HUES64 (cell line): Measurements from ENCODE around the gene TUBB2B. TPM values are rescaled to one million over a fixed set of nuclear protein-coding genes. Genes with fewer than 3 reads are reported as not detected.

Experiments
- H3K27ac ChIP-seq: 2 replicates; pipeline ENCODE4 v1.7.0; 2013; ENCODE audit warnings: low read depth, low read length, inconsistent platforms
- H3K27me3 ChIP-seq: 2 replicates; pipeline ENCODE4 v1.6.1; 2013; ENCODE audit warnings: mild to moderate bottlenecking, low read length; ENCODE audit not compliant: insufficient read depth
- H3K36me3 ChIP-seq: 2 replicates; pipeline ENCODE4 v1.6.1; 2013; ENCODE audit warnings: mild to moderate bottlenecking, low read length; ENCODE audit not compliant: insufficient read depth
- H3K4me1 ChIP-seq: 2 replicates; pipeline ENCODE4 v1.6.1; 2013; ENCODE audit warnings: mild to moderate bottlenecking, low read length, moderate library complexity; ENCODE audit not compliant: insufficient read depth
- H3K4me3 ChIP-seq: 2 replicates; pipeline ENCODE4 v1.5.1; 2013; ENCODE audit warnings: mild to moderate bottlenecking, low read length, moderate library complexity
- H3K9ac ChIP-seq: 2 replicates; pipeline ENCODE4 v1.6.1; 2013; ENCODE audit warnings: mild to moderate bottlenecking, low read depth, low read length
- H3K9me3 ChIP-seq: 2 replicates; pipeline ENCODE4 v1.6.1; 2013; ENCODE audit warnings: low read depth, low read length; ENCODE audit not compliant: insufficient read depth
- WGBS: fragments of 150-250, 120-280 bp; methylation state at CpG from one replicate; pipeline ENCODE4 v1.1.7; 2013; ENCODE audit warnings: missing lambda C conversion rate; 5-methylcytosine and 5-hydroxymethylcytosine counted together
- polyA plus RNA-seq, 2 experiments: library from polyadenylated mRNA; stranded (reverse); fragments of 50-300 nt; gene quantifications; one replicate each; pipeline ENCODE4 v1.2.3, GENCODE V29; 2013

TUBB2B gene
- polyA plus RNA-seq (2013, experiment 1 of 2), result 576 TPM
- 669 TPM for polyA plus RNA-seq (2013, experiment 2 of 2)

DNA sequence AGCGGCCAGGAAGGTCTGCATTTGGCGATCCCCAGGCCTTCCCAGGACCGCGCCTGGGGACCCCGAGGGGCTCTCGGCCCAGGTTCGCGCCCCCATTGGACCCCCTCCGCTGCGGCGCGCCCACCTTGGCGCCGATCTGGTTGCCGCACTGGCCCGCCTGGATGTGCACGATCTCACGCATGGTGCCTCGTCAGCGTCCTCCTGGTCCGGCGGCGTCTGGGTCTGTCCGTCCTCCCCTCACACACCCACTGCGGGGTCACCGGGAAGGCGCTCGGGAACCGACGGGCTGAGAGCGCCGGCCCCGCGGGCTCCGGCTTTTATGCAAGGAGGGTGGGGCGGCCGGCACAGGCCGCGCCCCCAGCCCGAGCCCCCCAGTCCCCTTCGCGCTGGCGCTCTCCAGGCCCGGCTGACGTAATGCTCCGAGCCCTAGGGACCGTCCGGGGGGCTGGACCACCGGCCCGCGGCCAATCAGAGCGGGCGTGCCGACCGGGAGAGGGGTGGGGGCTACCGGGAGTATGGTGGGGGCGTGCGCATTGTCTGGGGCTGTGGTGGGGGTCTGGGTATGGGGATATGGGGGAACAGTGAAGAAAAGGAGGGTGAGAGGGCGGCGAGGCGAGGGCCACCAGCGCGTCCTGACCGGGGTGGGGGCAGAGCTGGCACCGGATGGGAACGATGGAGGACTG is at the start of gene TUBB2B:
TSS of gene TUBB2B (minus strand) at position 291 of the 683 bp plus-strand sequence. CDS start at position 181, 110 bp downstream.
- peak within 1 kb of the TSS; percentile 95 for H3K4me3 ChIP-seq
- H3K36me3 ChIP-seq, result peaks cover 25% of the 10 kb centered on the region
- peak within 1 kb of the TSS; percentile 74 for H3K27ac ChIP-seq
- WGBS, result under 1% methylated on average over 66 of the region's 66 CpGs
- no peaks in the 10 kb centered on the region for H3K9me3 ChIP-seq
- H3K4me1 ChIP-seq, result peaks cover 12% of the 10 kb centered on the region
- H3K27me3 ChIP-seq, result peaks cover 28% of the 10 kb centered on the region
- H3K9ac ChIP-seq, result peak within 1 kb of the TSS; percentile 90

DNA sequence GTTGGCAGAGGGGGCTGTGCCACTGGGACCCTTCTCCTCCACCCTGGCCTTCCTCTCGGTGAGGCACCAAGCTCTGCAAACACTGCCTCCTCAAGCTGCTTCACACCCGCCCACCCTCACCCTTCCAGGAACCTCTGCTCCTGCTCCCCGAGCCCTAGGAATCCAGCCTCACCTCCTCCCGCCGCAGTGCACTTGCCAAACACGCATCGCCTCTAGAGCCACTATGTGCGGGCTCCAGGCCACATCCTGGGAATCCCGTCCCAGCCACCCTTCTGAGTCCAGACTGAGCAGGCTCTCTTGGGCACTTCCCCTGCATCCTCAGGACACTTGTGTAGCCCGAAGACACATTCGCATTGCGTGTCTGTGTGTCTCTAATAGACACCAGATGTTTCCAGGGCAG is 49.8 kb upstream of the TUBB2B start:
- no peak overlapping the region for H3K27ac ChIP-seq
- no peaks in the 10 kb centered on the region for H3K9me3 ChIP-seq
- no peaks in the 10 kb centered on the region for H3K27me3 ChIP-seq
- H3K4me3 ChIP-seq, result no peak overlapping the region
- no peak overlapping the region for H3K9ac ChIP-seq
- peaks cover 17% of the 10 kb centered on the region for H3K4me1 ChIP-seq
- peaks cover 14% of the 10 kb centered on the region for H3K36me3 ChIP-seq
- WGBS, result 92% methylated on average over 12 of the region's 12 CpGs

DNA sequence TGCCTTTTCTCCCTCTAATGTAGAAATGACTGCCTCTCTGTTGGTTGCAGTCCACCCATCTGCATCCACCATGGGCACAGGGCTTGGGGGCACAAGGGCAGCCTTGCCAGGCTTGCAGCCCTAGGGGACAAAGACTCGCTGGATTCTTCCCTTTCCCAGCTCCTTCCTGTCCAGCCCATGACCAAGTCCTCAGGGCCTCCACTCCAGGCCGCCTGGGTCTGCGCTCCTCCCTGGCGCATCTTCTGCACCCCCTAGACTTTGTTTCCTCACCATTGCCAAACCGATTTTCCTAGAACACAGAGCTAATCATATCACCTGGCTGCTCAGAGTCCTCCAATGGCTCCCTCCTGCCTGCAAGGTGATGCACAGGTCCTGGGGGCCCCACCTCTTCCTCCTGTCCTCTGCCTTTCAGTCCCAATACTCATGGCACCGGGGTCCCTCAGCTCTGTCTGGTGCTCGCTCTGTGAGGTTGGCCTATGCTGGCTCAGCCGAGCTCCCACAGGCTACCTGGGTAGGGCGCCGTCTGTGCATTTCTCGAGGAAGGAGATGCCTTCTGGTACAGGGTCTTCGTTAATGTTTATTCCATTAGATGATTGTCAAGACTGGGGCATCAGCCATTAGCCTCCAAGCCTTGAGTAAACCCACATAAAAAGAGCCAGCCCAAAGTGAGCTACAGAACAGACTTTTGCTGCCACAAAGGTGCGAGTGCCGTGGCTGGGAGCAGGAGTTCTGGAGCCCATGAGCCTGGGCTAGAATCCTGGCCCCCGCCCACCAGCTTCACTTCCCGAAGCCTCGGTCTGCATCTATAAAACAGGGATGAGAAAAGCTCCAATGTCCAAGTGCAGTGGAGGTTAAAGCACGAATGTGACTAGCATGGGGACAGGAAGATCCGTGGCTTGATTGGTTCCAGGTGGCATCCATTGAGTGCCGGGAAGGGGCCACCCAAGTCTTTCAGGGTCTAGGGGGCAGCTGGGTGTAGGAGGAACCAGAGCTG is 49.0 kb upstream of the TUBB2B start:
- H3K36me3 ChIP-seq, result peaks cover 22% of the 10 kb centered on the region
- H3K27ac ChIP-seq, result no peak overlapping the region
- H3K9me3 ChIP-seq, result no peaks in the 10 kb centered on the region
- no peak overlapping the region for H3K4me3 ChIP-seq
- 89% methylated on average over 20 of the region's 20 CpGs for WGBS
- no peaks in the 10 kb centered on the region for H3K27me3 ChIP-seq
- peaks cover 9% of the 10 kb centered on the region for H3K4me1 ChIP-seq
- no peak overlapping the region for H3K9ac ChIP-seq

DNA sequence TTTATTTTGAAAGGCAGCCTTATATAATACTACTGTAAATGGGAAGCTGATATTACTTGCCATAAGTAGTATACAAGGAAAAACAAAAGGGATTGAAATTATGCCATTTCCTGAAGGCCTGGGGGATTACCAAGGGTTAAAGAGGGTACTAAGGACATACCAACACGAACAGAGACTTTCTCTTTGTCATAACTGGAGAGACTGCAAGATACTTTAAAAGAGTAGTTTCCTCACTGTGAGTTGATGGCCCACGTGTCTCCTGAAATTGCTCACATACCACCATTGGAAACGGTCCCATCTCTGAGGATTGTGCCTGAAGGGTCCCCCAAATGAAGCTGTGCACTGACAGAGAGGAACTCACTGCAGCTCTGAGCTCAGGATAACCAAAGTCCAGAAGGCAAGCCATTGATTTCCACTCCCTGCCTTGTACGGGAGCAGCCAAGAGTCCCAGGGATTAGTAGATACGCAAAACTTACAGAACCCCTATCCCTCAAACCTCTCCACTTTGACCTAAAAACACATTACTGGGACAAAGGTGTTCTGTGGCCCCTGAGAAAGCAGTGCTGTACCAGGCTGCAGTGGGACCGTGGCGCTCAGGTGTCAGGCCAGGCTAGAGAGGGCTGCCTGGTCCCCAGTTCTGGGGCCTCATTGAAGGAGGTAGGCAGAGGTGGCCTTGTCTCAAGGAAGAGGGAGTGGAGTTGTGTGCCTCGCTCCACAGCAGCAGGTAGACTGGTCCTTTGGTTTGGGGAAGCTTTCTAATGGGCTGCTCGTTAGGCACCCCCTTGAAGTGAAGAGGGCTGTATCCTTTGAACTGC is 46.5 kb upstream of the TUBB2B start:
- Histone ChIP-seq H3K27me3 (no peaks in the 10 kb centered on the region), H3K36me3 (peaks cover 47% of the 10 kb centered on the region), H3K4me3 (no peak overlapping the region), H3K9me3 (no peaks in the 10 kb centered on the region), H3K4me1 (no peaks in the 10 kb centered on the region), H3K27ac (no peak overlapping the region), H3K9ac (no peak overlapping the region)
- WGBS, result 89% methylated on average over 9 of the region's 9 CpGs

DNA sequence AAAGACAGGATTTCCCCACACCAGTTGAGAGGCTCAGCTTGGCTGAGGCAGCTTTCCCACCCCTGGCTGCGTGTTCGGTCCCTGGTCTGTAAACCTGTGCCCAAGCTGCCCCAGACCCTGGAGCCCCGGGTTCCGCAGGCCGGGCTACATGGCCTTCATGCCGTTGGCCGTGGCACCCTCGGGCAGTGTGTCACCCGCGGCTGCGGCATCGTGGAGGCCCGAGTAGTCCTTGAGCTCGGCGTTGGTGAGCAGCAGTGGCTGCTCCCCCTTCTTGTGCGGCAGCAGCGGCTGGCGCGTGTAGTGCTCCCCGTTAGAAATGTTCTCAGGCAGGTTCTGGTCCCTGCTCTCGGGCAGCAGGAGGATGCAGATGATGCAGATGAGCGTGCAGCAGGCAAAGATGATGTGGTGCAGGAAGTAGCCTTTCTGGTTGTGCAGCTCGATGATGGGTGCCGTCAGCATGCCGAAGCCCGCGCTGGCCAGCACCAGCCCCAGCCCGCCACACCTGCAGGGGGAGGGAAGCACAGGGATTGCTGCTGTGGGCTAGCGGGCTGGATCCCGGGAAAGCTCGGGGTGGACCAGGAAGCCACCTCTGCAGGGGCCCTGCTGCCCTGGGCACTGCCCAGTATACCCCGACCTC is 45.6 kb upstream of the TUBB2B start:
- Histone ChIP-seq H3K4me3 (no peak overlapping the region), H3K27ac (no peak overlapping the region), H3K9ac (no peak overlapping the region), H3K36me3 (peaks cover 54% of the 10 kb centered on the region), H3K4me1 (no peaks in the 10 kb centered on the region), H3K9me3 (no peaks in the 10 kb centered on the region), H3K27me3 (no peaks in the 10 kb centered on the region)
- 94% methylated on average over 32 of the region's 32 CpGs for WGBS

DNA sequence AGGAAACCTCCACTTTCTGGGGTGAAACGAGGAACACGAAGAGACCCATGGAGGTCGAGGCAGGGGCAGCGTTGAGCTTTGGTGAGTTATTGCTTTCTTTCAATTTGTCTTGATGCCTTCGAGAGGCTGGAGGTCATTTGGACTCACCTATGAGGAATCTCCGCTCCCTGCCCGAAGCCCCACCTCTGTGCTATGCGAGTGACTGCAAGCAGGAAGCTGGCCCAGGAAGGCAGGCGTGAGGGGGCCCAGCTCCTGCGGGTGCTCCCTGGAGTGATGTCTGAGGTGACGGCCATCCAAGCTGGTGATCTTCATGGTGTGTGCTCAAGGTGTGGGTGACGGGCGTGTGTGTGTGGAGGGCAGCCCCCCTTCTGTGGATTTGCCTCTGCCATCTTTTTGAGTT is 44.3 kb upstream of the TUBB2B start:
- Histone ChIP-seq H3K27ac (no peak overlapping the region), H3K36me3 (peaks cover 63% of the 10 kb centered on the region), H3K4me1 (no peaks in the 10 kb centered on the region), H3K4me3 (no peak overlapping the region), H3K9ac (no peak overlapping the region), H3K9me3 (no peaks in the 10 kb centered on the region), H3K27me3 (no peaks in the 10 kb centered on the region)
- 94% methylated on average over 13 of the region's 13 CpGs for WGBS

DNA sequence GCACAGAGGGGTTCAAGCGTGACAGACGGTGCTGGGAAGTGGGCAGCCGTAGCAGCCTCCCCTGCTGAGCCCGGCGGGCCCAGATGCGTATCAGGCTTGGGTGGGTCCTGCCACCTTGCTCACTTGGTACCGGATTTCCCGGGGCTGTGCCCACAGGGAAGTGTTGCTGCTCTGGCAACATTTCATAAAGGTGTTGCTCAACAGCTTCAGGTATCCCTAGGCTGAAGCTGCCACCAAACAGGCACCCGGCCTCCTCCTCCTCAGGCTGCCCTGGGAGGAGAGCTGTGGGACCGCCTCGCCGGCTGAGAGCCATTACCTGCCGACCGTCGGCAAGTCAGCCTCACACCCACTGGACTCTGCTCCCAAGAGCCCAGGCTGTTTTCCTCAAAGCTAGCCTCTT is 42.8 kb upstream of the TUBB2B start:
- Histone ChIP-seq H3K36me3 (peaks cover 68% of the 10 kb centered on the region), H3K4me1 (no peaks in the 10 kb centered on the region), H3K27ac (no peak overlapping the region), H3K9ac (no peak overlapping the region), H3K27me3 (no peaks in the 10 kb centered on the region), H3K9me3 (no peaks in the 10 kb centered on the region), H3K4me3 (no peak overlapping the region)
- 90% methylated on average over 15 of the region's 15 CpGs for WGBS

DNA sequence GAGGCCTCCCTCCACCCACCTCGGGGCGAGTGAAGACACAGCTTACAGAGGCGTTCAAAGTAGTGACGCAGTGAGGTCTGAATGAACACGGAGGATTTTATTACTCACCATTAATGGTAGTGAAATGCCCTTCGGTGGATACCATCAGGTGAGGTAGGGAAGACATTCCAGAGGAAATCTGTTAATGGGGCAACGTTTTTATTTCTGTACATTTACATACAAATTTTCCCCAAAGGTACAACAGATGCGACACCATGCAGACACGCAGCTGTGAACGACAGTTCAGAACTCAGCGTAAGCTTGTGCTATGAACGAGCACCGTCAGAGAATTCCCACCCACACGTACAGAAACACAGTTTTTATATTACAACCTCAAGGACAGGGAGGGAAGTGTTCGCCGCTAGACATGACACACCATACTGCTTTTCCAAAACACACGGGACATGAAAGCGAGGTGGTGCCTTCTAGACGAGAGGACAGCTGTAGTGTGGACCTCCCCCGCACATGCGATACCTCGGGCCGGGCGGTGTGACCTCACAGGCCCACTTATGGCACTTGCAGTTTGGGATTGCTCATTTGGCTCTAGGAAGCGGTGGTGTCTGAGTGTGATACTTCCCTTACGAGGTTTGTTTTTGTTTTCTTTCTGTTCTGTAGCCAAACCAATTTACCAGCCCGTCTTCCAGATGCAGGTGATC is 42.0 kb upstream of the TUBB2B start:
- Histone ChIP-seq H3K27ac (no peak overlapping the region), H3K9ac (no peak overlapping the region), H3K4me1 (no peaks in the 10 kb centered on the region), H3K4me3 (no peak overlapping the region), H3K27me3 (no peaks in the 10 kb centered on the region), H3K36me3 (peaks cover 77% of the 10 kb centered on the region), H3K9me3 (no peaks in the 10 kb centered on the region)
- WGBS, result 91% methylated on average over 27 of the region's 27 CpGs

DNA sequence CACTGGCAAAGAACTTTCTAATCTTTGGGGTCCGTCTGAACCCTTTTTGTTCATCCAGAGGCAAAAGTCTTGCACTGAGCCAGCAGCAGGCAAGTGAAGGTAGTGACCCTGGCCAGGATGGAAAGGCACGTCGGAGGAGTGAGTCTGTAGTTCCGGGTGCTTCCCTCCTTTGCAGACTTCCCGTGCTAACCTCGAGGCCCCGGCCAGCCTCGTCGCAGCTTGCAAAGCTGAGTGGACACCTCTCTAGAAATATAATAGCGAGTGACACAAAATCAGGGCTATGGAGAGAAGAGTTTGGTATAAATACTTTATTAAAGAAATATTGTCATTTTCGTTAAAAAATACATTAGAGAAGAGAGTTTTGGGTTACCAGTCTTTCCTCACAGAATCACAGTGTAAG is 41.2 kb upstream of the TUBB2B start:
- WGBS, result 96% methylated on average over 9 of the region's 11 CpGs
- H3K9ac ChIP-seq, result no peak overlapping the region

DNA sequence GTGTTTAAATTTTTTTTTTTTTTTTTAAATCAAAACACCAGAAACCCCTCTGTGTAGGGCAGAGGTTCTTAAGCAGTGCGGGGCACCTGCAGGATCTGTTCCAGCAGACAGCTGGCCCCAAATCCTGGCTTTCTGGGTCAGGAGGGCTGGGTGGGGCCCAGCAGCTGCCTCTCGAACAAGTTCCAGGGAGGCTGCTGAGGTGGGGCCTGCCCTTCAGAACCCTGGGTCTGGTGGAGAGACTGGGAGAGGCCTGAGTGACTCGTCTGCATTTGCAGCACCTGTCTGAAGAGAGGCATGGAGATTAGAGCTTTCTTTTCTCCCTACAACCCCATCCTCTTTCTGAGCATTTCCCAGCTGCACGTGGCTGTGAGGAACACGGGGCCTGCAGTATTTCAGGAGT is 39.7 kb upstream of the TUBB2B start:
- WGBS, result 89% methylated on average over 5 of the region's 5 CpGs
- Histone ChIP-seq H3K36me3 (peaks cover 78% of the 10 kb centered on the region), H3K4me3 (no peak overlapping the region), H3K27me3 (no peaks in the 10 kb centered on the region), H3K27ac (no peak overlapping the region), H3K9me3 (no peaks in the 10 kb centered on the region), H3K9ac (no peak overlapping the region), H3K4me1 (no peaks in the 10 kb centered on the region)

More for the DNA sequence above, 41.2 kb upstream of the TUBB2B start:
- Histone ChIP-seq H3K36me3 (peaks cover 78% of the 10 kb centered on the region), H3K27me3 (no peaks in the 10 kb centered on the region), H3K4me1 (no peaks in the 10 kb centered on the region), H3K4me3 (no peak overlapping the region), H3K27ac (no peak overlapping the region), H3K9me3 (no peaks in the 10 kb centered on the region)
